ENCODE results near the gene BUB1.
"Not testable (repeated sequence)": the region's sequence is repeated elsewhere in the genome, so short reads cannot be mapped to it uniquely, and the experiment has no call there.

The BUB1 gene

GRCh38 chr2:110642360-110642759 is 35.5 kb downstream of the BUB1 start:
- no peak for DNase-seq (ENCODE audit: low read depth, low spot score)
- no peak for TF ChIP-seq CTCF (IDR thresholded peaks at IDR 0.05; ENCODE audit: low read depth, low read length)
- in situ Hi-C loops (cut with HindIII; ENCODE audit: low sequenced_read_pairs), result no loop called here
- no peak overlapping the region for H3K4me3 ChIP-seq (ENCODE audit: low read depth, low read length)

GRCh38 chr2:110639972-110640371 is 37.9 kb downstream of the BUB1 start:
- H3K4me3 ChIP-seq (ENCODE audit: low read depth, low read length), result no peak overlapping the region
- in situ Hi-C loops (cut with HindIII; ENCODE audit: low sequenced_read_pairs), result no loop called here
- no peak for TF ChIP-seq CTCF (IDR thresholded peaks at IDR 0.05; ENCODE audit: low read depth, low read length)
- DNase-seq (ENCODE audit: low read depth, low spot score), result no peak

GRCh38 chr2:110638952-110639695 is 38.7 kb downstream of the BUB1 start:
- H3K4me3 ChIP-seq (ENCODE audit: low read depth, low read length), result no peak overlapping the region
- no peak for DNase-seq (ENCODE audit: low read depth, low spot score)
- in situ Hi-C loops (cut with HindIII; ENCODE audit: low sequenced_read_pairs), result no loop called here
- TF ChIP-seq CTCF (IDR thresholded peaks at IDR 0.05; ENCODE audit: low read depth, low read length), result no peak

GRCh38 chr2:110638004-110638403 is 39.9 kb downstream of the BUB1 start:
- in situ Hi-C loops (cut with HindIII; ENCODE audit: low sequenced_read_pairs), result no loop called here
- no peak overlapping the region for H3K4me3 ChIP-seq (ENCODE audit: low read depth, low read length)
- no peak for DNase-seq (ENCODE audit: low read depth, low spot score)
- no peak for TF ChIP-seq CTCF (IDR thresholded peaks at IDR 0.05; ENCODE audit: low read depth, low read length)

GRCh38 chr2:110637093-110637492 is 40.8 kb downstream of the BUB1 start:
- in situ Hi-C loops (cut with HindIII; ENCODE audit: low sequenced_read_pairs), result no loop called here
- TF ChIP-seq CTCF (IDR thresholded peaks at IDR 0.05; ENCODE audit: low read depth, low read length), result no peak
- H3K4me3 ChIP-seq (ENCODE audit: low read depth, low read length), result no peak overlapping the region
- no peak for DNase-seq (ENCODE audit: low read depth, low spot score)

- DNase-seq (ENCODE audit: low read depth, low spot score); in situ Hi-C loops (cut with HindIII; ENCODE audit: low sequenced_read_pairs); H3K4me3 ChIP-seq (ENCODE audit: low read depth, low read length): not testable (repeated sequence)
Measured at GRCh38 chr2:110635949-110636628, 41.8 kb downstream of the BUB1 start.

GRCh38 chr2:110627348-110627747 is 50.5 kb downstream of the BUB1 start:
- in situ Hi-C loops (cut with HindIII; ENCODE audit: low sequenced_read_pairs); DNase-seq (ENCODE audit: low read depth, low spot score); H3K4me3 ChIP-seq (ENCODE audit: low read depth, low read length): not testable (repeated sequence)

- DNase-seq (ENCODE audit: low read depth, low spot score); H3K4me3 ChIP-seq (ENCODE audit: low read depth, low read length); in situ Hi-C loops (cut with HindIII; ENCODE audit: low sequenced_read_pairs): not testable (repeated sequence)
Measured at GRCh38 chr2:110619326-110619939, 58.4 kb downstream of the BUB1 start.

- in situ Hi-C loops (cut with HindIII; ENCODE audit: low sequenced_read_pairs); DNase-seq (ENCODE audit: low read depth, low spot score); H3K4me3 ChIP-seq (ENCODE audit: low read depth, low read length): not testable (repeated sequence)
Measured at GRCh38 chr2:110613927-110614326, 63.9 kb downstream of the BUB1 start.

GRCh38 chr2:110610613-110611250 is 67.1 kb downstream of the BUB1 start:
- H3K4me3 ChIP-seq (ENCODE audit: low read depth, low read length); in situ Hi-C loops (cut with HindIII; ENCODE audit: low sequenced_read_pairs); DNase-seq (ENCODE audit: low read depth, low spot score): not testable (repeated sequence)
